Esophagus muscularis mucosa (tissue), 4 donors: ENCODE results near the gene PDSS1. TPM values are rescaled to one million over a fixed set of nuclear protein-coding genes. Genes with fewer than 3 reads are reported as not detected.

Experiments
- DNase-seq: peaks from one replicate; pipeline ENCODE4 v3.0.0-alpha.2; 2017; ENCODE audit errors: extremely low spot score
- H3K27ac ChIP-seq, 4 donors: fragments of 200-600 bp; sonication (generic); replicated peaks in 1 of 4; 1 replicate in 3 of 4; 2 replicates in 1 of 4; pipeline ENCODE4 v1.5.1; 2016 to 2019; ENCODE audit warnings: mild to moderate bottlenecking in 1 of 4
- H3K27me3 ChIP-seq, 4 donors: fragments of 200-600 bp; sonication (generic); one replicate each; pipeline versions ENCODE4 v1.5.1 to v1.6.0; 2016 to 2019
- H3K36me3 ChIP-seq, 4 donors: fragments of 200-600 bp; sonication (generic); one replicate each; pipeline ENCODE4 v1.5.1; 2016 to 2019
- H3K4me1 ChIP-seq, 4 donors: fragments of 200-600 bp; sonication (generic); one replicate each; pipeline ENCODE4 v1.5.1; 2016 to 2019
- H3K4me3 ChIP-seq, 4 donors: fragments of 200-600 bp; sonication (generic); 1 replicate in 2 of 4; 2 replicates in 2 of 4; pipeline ENCODE4 v1.5.1; 2016 to 2019; ENCODE audit warnings: mild to moderate bottlenecking in 4 of 4, moderate library complexity in 1 of 4
- H3K9me3 ChIP-seq, 4 donors: fragments of 200-600 bp; sonication (generic); 1 replicate in 3 of 4; 2 replicates in 1 of 4; pipeline ENCODE4 v1.5.1; 2016 to 2019
- EP300 ChIP-seq: sonication (generic); formaldehyde crosslinking; IDR thresholded peaks from one replicate; pipeline ENCODE4 v1.6.1; 2017; ENCODE audit warnings: antibody characterized with exemption
- POLR2A ChIP-seq: fragments of 450-650 bp; IDR thresholded peaks from one replicate; pipeline ENCODE4 v1.6.1; 2017; ENCODE audit warnings: antibody characterized with exemption, moderate library complexity, mild to moderate bottlenecking, low read depth
- POLR2AphosphoS5 ChIP-seq, 2 donors: sonication (generic); formaldehyde crosslinking; IDR thresholded peaks; one replicate each; pipeline ENCODE4 v1.6.1; 2017; ENCODE audit warnings: antibody characterized with exemption in 2 of 2
- WGBS: methylation state at CpG from one replicate; pipeline ENCODE4 v1.1.5; 2018; 5-methylcytosine and 5-hydroxymethylcytosine counted together
- intact Hi-C: fragments of 100-400 bp; cut with DNase I; formaldehyde crosslinking; loops from one replicate; pipeline ENCODE4 v1.15.1; 2023
- total RNA-seq, 4 donors: library from RNA; depleted of rRNA; stranded (reverse); fragments of >200 nt; gene quantifications; one replicate each; pipeline versions ENCODE4 v1.1.0 to v1.2.1, GENCODE V29; 2016
- TF ChIP-seq, protein P1 (sequence below), 3 experiments: fragments of 200-600 bp in 2 of 3; fragments of 450-650 bp in 1 of 3; sonication (generic) in 2 of 3; IDR thresholded peaks; one replicate each; pipeline ENCODE4 v1.5.1; 2017 to 2019; ENCODE audit warnings: antibody characterized with exemption in 3 of 3, mild to moderate bottlenecking in 2 of 3, moderate library complexity in 1 of 3

Gene PDSS1
- total RNA-seq, 4 donors from 2014 or later: 1.7 to 5.0 (median 3.3) TPM

- DNase-seq: no peak
- no peak for TF ChIP-seq POLR2A
- no peak for TF ChIP-seq POLR2AphosphoS5 (IDR thresholded peaks at IDR 0.05)
- TF ChIP-seq, protein P1, sequence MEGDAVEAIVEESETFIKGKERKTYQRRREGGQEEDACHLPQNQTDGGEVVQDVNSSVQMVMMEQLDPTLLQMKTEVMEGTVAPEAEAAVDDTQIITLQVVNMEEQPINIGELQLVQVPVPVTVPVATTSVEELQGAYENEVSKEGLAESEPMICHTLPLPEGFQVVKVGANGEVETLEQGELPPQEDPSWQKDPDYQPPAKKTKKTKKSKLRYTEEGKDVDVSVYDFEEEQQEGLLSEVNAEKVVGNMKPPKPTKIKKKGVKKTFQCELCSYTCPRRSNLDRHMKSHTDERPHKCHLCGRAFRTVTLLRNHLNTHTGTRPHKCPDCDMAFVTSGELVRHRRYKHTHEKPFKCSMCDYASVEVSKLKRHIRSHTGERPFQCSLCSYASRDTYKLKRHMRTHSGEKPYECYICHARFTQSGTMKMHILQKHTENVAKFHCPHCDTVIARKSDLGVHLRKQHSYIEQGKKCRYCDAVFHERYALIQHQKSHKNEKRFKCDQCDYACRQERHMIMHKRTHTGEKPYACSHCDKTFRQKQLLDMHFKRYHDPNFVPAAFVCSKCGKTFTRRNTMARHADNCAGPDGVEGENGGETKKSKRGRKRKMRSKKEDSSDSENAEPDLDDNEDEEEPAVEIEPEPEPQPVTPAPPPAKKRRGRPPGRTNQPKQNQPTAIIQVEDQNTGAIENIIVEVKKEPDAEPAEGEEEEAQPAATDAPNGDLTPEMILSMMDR (IDR thresholded peaks at IDR 0.05): no peak
- TF ChIP-seq EP300: no peak
- Histone ChIP-seq H3K27ac (no peak overlapping the region), H3K4me1 (no peaks in the 10 kb centered on the region), H3K4me3 (no peak overlapping the region), H3K9me3 (no peaks in the 10 kb centered on the region), H3K36me3 (peaks cover 6 to 33% (median 18%) of the 10 kb centered on the region in 4 donors), H3K27me3 (no peaks in the 10 kb centered on the region)
- intact Hi-C loops: no loop called here
- WGBS: 87% methylated on average over 4 of the region's 4 CpGs
These were observed 58.0 kb downstream of the PDSS1 start for GRCh38 chr10:26755443-26755903.

GRCh38 chr10:26759008-26759407 lies 61.5 kb downstream of the PDSS1 start:
- Histone ChIP-seq H3K4me1 (no peaks in the 10 kb centered on the region), H3K27me3 (no peaks in the 10 kb centered on the region), H3K36me3 (peaks cover 0 to 38% (median 17%) of the 10 kb centered on the region in 4 donors), H3K27ac (no peak overlapping the region), H3K4me3 (no peak overlapping the region), H3K9me3 (no peaks in the 10 kb centered on the region)
- no peak for DNase-seq
- WGBS: 89% methylated on average over 4 of the region's 4 CpGs
- intact Hi-C loops: no loop called here
- TF ChIP-seq POLR2A (no peak), POLR2AphosphoS5 (IDR thresholded peaks at IDR 0.05) (no peak), EP300 (no peak)
- TF ChIP-seq, protein P1 (IDR thresholded peaks at IDR 0.05): no peak

- intact Hi-C loops: no loop called here
- H3K36me3 ChIP-seq: peaks cover 0 to 49% (median 37%) of the 10 kb centered on the region in 4 donors
These were observed 68.0 kb downstream of the PDSS1 start for GRCh38 chr10:26765549-26765948.

GRCh38 chr10:26770069-26770468 lies 72.6 kb downstream of the PDSS1 start:
- DNase-seq: no peak
- 96% methylated on average over 4 of the region's 4 CpGs for WGBS
- no peak for TF ChIP-seq POLR2A
- TF ChIP-seq EP300: no peak
- TF ChIP-seq, protein P1 (IDR thresholded peaks at IDR 0.05): no peak
- TF ChIP-seq POLR2AphosphoS5 (IDR thresholded peaks at IDR 0.05): no peak
- Histone ChIP-seq H3K27me3 (no peaks in the 10 kb centered on the region), H3K9me3 (no peaks in the 10 kb centered on the region), H3K4me1 (peaks cover 5 to 7% (median 6%) of the 10 kb centered on the region in 4 donors), H3K36me3 (peaks cover 0 to 28% (median 20%) of the 10 kb centered on the region in 4 donors), H3K27ac (no peak overlapping the region), H3K4me3 (no peak overlapping the region)
- intact Hi-C loops: no loop called here

More at GRCh38 chr10:26765549-26765948, 68.0 kb downstream of the PDSS1 start:
- no peak overlapping the region for H3K4me3 ChIP-seq
- no peak for DNase-seq
- no peaks in the 10 kb centered on the region for H3K27me3 ChIP-seq
- TF ChIP-seq, protein P1 (IDR thresholded peaks at IDR 0.05): no peak
- TF ChIP-seq POLR2AphosphoS5 (IDR thresholded peaks at IDR 0.05) (no peak), POLR2A (no peak), EP300 (no peak)
- H3K27ac ChIP-seq: no peak overlapping the region
- H3K9me3 ChIP-seq: no peaks in the 10 kb centered on the region
- 98% methylated on average over 2 of the region's 2 CpGs for WGBS
- H3K4me1 ChIP-seq: no peaks in the 10 kb centered on the region

DNA sequence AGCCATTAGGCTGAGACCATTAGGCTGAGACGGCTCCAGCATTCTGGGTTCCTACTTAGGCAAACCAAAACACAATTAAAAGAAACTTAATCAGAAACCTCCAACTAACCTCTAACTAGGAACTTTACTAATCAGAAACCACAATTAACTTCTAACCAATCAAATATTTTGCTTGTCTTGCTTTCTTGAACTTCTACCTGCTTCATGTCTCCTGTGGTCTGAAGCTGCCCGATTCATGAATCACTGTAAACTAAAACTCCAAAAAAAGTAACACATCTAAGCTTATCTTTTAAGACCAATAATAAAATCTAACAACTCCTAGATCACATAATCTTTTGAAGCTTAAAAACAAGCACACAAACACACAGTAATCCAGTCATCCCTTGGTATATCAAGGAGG lies 76.1 kb downstream of the PDSS1 start:
- WGBS: 71% methylated on average over 2 of the region's 2 CpGs
- intact Hi-C loops: no loop called here

More for the DNA sequence above, 76.1 kb downstream of the PDSS1 start:
- peaks cover 5 to 18% (median 11%) of the 10 kb centered on the region in 4 donors for H3K4me1 ChIP-seq
- H3K36me3 ChIP-seq: peaks cover 0 to 9% (median 2%) of the 10 kb centered on the region in 4 donors
- no peak overlapping the region for H3K4me3 ChIP-seq
- no peaks in the 10 kb centered on the region for H3K9me3 ChIP-seq
- no peaks in the 10 kb centered on the region for H3K27me3 ChIP-seq
- no peak for TF ChIP-seq POLR2AphosphoS5 (IDR thresholded peaks at IDR 0.05)
- TF ChIP-seq EP300: no peak
- TF ChIP-seq, protein P1 (IDR thresholded peaks at IDR 0.05): no peak
- no peak for TF ChIP-seq POLR2A
- DNase-seq: no peak
- no peak overlapping the region for H3K27ac ChIP-seq
